ENCODE results near the gene FNDC8.
"Not testable (repeated sequence)": the region's sequence is repeated elsewhere in the genome, so short reads cannot be mapped to it uniquely, and the experiment has no call there.

FNDC8 gene

GRCh38 chr17:35135322-35135721 lies 13.9 kb downstream of the FNDC8 start:
- intact Hi-C loops (cut with DNase I), result no loop called here

GRCh38 chr17:35138218-35138617 lies 16.8 kb downstream of the FNDC8 start:
- no peak for DNase-seq
- intact Hi-C loops (cut with DNase I), result no loop called here

More at GRCh38 chr17:35135322-35135721, 13.9 kb downstream of the FNDC8 start:
- peak in 1 of 10 donors; percentile 58 for DNase-seq

- intact Hi-C loops (cut with DNase I), result loop anchor here (10.0 kb wide), 1 partner anchor 433 kb away; the partner anchor contains the start of gene PEX12
- DNase-seq, result peak; percentile 74 to 97 (median 86)
Measured at GRCh38 chr17:35141681-35142466, 20.5 kb downstream of the FNDC8 start, which contains the start of gene NLE1. Gene NLE1, minus strand, starts transcription at chr17:35142303. Its CDS starts 28 bp downstream, at chr17:35142275.

- DNase-seq, result no peak
- intact Hi-C loops (cut with DNase I), result loop anchor here (10.0 kb wide), 1 partner anchor 432 kb away; the partner anchor contains the start of gene PEX12
Measured at GRCh38 chr17:35142467-35142796, 21.0 kb downstream of the FNDC8 start.

- intact Hi-C loops (cut with DNase I), result loop anchor here (10.0 kb wide), 1 partner anchor 430 kb away; the partner anchor contains the start of gene PEX12
- peak in 1 of 10 donors; percentile 14 for DNase-seq
Measured at GRCh38 chr17:35144840-35145239, 23.4 kb downstream of the FNDC8 start.

GRCh38 chr17:35146214-35146833 lies 24.9 kb downstream of the FNDC8 start:
- intact Hi-C loops (cut with DNase I), result loop anchor here (10.0 kb wide), 1 partner anchor 428 kb away; the partner anchor contains the start of gene PEX12
- peak in 1 of 10 donors; percentile 7 for DNase-seq

GRCh38 chr17:35147375-35147905 lies 26.0 kb downstream of the FNDC8 start, which contains the start of gene UNC45B:
Gene UNC45B, plus strand, starts transcription at chr17:35147817. Its CDS starts 447 bp downstream, at chr17:35148264.
- peak in 1 of 10 donors; percentile 40 for DNase-seq
- intact Hi-C loops (cut with DNase I), result loop anchor here (10.0 kb wide), 1 partner anchor 427 kb away; the partner anchor contains the start of gene PEX12

GRCh38 chr17:35148144-35148543 lies 26.7 kb downstream of the FNDC8 start:
- peak in 1 of 10 donors; percentile 75 for DNase-seq
- intact Hi-C loops (cut with DNase I), result loop anchor here (10.0 kb wide), 1 partner anchor 427 kb away; the partner anchor contains the start of gene PEX12

- intact Hi-C loops (cut with DNase I), result loop anchor here (10.0 kb wide), 1 partner anchor 425 kb away; the partner anchor contains the start of gene PEX12
- DNase-seq, result peak in 1 of 10 donors; percentile 53
Measured at GRCh38 chr17:35149941-35150340, 28.5 kb downstream of the FNDC8 start.

- peak in 2 of 10 donors; percentile 20 to 64 for DNase-seq
Measured at GRCh38 chr17:35151080-35151479, 29.7 kb downstream of the FNDC8 start.

GRCh38 chr17:35152421-35153140 lies 31.2 kb downstream of the FNDC8 start:
- intact Hi-C loops (cut with DNase I), result no loop called here
- peak in 1 of 10 donors; percentile 52 for DNase-seq

More at GRCh38 chr17:35151080-35151479, 29.7 kb downstream of the FNDC8 start:
- intact Hi-C loops (cut with DNase I), result not testable (repeated sequence)

- peak in 2 of 10 donors; percentile 39 to 74 for DNase-seq
- intact Hi-C loops (cut with DNase I), result no loop called here
Measured at GRCh38 chr17:35154196-35155165, 33.1 kb downstream of the FNDC8 start.

- DNase-seq, result no peak
- intact Hi-C loops (cut with DNase I), result no loop called here
Measured at GRCh38 chr17:35155246-35155645, 33.8 kb downstream of the FNDC8 start.

GRCh38 chr17:35159940-35160339 lies 38.5 kb downstream of the FNDC8 start:
- no peak for DNase-seq
- intact Hi-C loops (cut with DNase I), result no loop called here

GRCh38 chr17:35160354-35161201 lies 39.2 kb downstream of the FNDC8 start:
- peak in 2 of 10 donors; percentile 16 to 49 for DNase-seq
- intact Hi-C loops (cut with DNase I), result no loop called here

GRCh38 chr17:35161281-35161761 lies 39.9 kb downstream of the FNDC8 start:
- no peak for DNase-seq
- intact Hi-C loops (cut with DNase I), result no loop called here

GRCh38 chr17:35162755-35163154 lies 41.3 kb downstream of the FNDC8 start:
- DNase-seq, result peak in 1 of 10 donors; percentile 27
- intact Hi-C loops (cut with DNase I), result no loop called here

GRCh38 chr17:35163886-35164285 lies 42.5 kb downstream of the FNDC8 start:
- DNase-seq, result no peak
- intact Hi-C loops (cut with DNase I), result no loop called here

Measured in posterior cingulate gyrus (tissue), 11 donors.